HepG2 (cell line): Measurements from ENCODE around the gene STIM1. TPM values are rescaled to one million over a fixed set of nuclear protein-coding genes. Genes with fewer than 3 reads are reported as not detected.

ENCODE experiments used
- ATAC-seq: fragments of 200-7000 bp; cut with Tn5 transposase; 3 replicates; pipeline ENCODE4 v1.9.1; 2020; ENCODE audit warnings: mild to moderate bottlenecking, moderate library complexity
- BruUV-seq: library from RNA; stranded (reverse); fragments of 400-500 nt; replicated peaks from 2 replicates; lab custom pipeline; 2021; lab: Mats Ljungman, UMichigan
- CTCF ChIA-PET: fragments of 300-600 bp; formaldehyde crosslinking; extraction: SDS; loops from one replicate; lab custom pipeline; 2021; ENCODE audit warnings: low total read pairs, inconsistent platforms, low intra/inter-chr PET ratio; lab: Yijun Ruan, JAX
- POLR2A ChIA-PET: fragments of 350-600 bp; sonication (Branson Sonifier 250); formaldehyde crosslinking; loops from one replicate; lab custom pipeline; 2020; ENCODE audit warnings: antibody characterized with exemption, inconsistent platforms; lab: Yijun Ruan, JAX
- DNase-seq: peaks from one replicate; pipeline ENCODE4 v3.0.0-alpha.2; 2015; ENCODE audit warnings: low spot score
- FAIRE-seq: peaks from 3 replicates; lab custom pipeline; 2011; peaks lifted over from hg19 to GRCh38; lab: Jason Lieb, UNC
- H2AFZ ChIP-seq: one replicate; pipeline ENCODE4 v1.6.1; 2011; ENCODE audit warnings: low read length, inconsistent platforms
- H3K27ac ChIP-seq: fragments of 300-600 bp; 3 replicates; pipeline ENCODE4 v1.8.0; 2011; ENCODE audit warnings: mixed run types, mild to moderate bottlenecking, mixed read lengths, low read length, inconsistent platforms; ENCODE audit not compliant: insufficient read depth; ENCODE audit errors: extremely low read length
- H3K27me3 ChIP-seq, 2 experiments: fragments of 200-600 bp in 1 of 2; 2 replicates in 1 of 2; 3 replicates in 1 of 2; pipeline versions ENCODE4 v1.6.0 to v1.8.0; 2011; ENCODE audit warnings: low read length in 2 of 2, mild to moderate bottlenecking in 2 of 2, moderate library complexity in 2 of 2, inconsistent platforms in 1 of 2; ENCODE audit not compliant: insufficient read depth in 2 of 2, control insufficient read depth in 1 of 2
- H3K36me3 ChIP-seq, 2 experiments: fragments of 200-600 bp in 1 of 2; replicated peaks in 1 of 2; 2 replicates in 1 of 2; 3 replicates in 1 of 2; pipeline versions ENCODE4 v1.5.1 to v1.8.0; 2011; ENCODE audit warnings: low read length in 2 of 2, inconsistent platforms in 1 of 2; ENCODE audit not compliant: insufficient read depth in 2 of 2, control insufficient read depth in 1 of 2
- H3K4me1 ChIP-seq: 2 replicates; pipeline ENCODE4 v1.5.1; 2012; ENCODE audit warnings: low read length, inconsistent platforms; ENCODE audit not compliant: insufficient read depth
- H3K4me2 ChIP-seq: 2 replicates; pipeline ENCODE4 v1.6.0; 2011; ENCODE audit warnings: low read depth, low read length, inconsistent platforms
- H3K4me3 ChIP-seq, 3 experiments: fragments of 200-600 bp in 1 of 3; sonication (generic), shearing (Covaris generic) in 1 of 3; replicated peaks in 1 of 3; 2 replicates each; pipeline ENCODE4 v1.5.1; 2011 to 2016; ENCODE audit warnings: low read length in 3 of 3, inconsistent platforms in 2 of 3, low read depth in 2 of 3, mild to moderate bottlenecking in 2 of 3, control low read depth in 1 of 3, mixed read lengths in 1 of 3; ENCODE audit not compliant: insufficient read depth in 1 of 3
- H3K79me2 ChIP-seq: one replicate; pipeline ENCODE4 v1.6.1; 2011; ENCODE audit warnings: low read length, inconsistent platforms; ENCODE audit not compliant: insufficient read depth
- H3K9ac ChIP-seq: 2 replicates; pipeline ENCODE4 v1.6.0; 2011; ENCODE audit warnings: mild to moderate bottlenecking, low read depth, low read length, inconsistent platforms; ENCODE audit not compliant: insufficient read depth
- H3K9me3 ChIP-seq: 2 replicates; pipeline ENCODE4 v1.5.1; 2012; ENCODE audit warnings: mild to moderate bottlenecking, low read length
- H4K20me1 ChIP-seq: 2 replicates; pipeline ENCODE4 v1.6.0; 2011; ENCODE audit warnings: inconsistent platforms, mild to moderate bottlenecking, low read length, moderate library complexity; ENCODE audit not compliant: insufficient read depth
- ATF1 ChIP-seq: IDR thresholded peaks from 2 replicates; pipeline ENCODE4 v1.6.1; 2016; ENCODE audit warnings: mild to moderate bottlenecking, control low read depth
- CREM ChIP-seq, 2 experiments: sonication (generic) in 1 of 2; formaldehyde crosslinking in 1 of 2; IDR thresholded peaks; 2 replicates each; pipeline versions ENCODE4 v1.4.0 to v1.6.1; 2016 to 2020; ENCODE audit warnings: antibody characterized with exemption in 1 of 2, mild to moderate bottlenecking in 1 of 2, missing genetic modification reagents in 1 of 2
- MYC ChIP-seq: sonication (generic); formaldehyde crosslinking; IDR thresholded peaks from 2 replicates; pipeline ENCODE4 v1.9.0; 2021; ENCODE audit warnings: missing genetic modification reagents, borderline replicate concordance
- PRDM4 ChIP-seq: sonication (generic); formaldehyde crosslinking; IDR thresholded peaks from 2 replicates; pipeline ENCODE4 v1.9.0; 2021; ENCODE audit warnings: missing genetic modification reagents, borderline replicate concordance
- ZBTB44 ChIP-seq: sonication (generic); formaldehyde crosslinking; IDR thresholded peaks from 2 replicates; pipeline ENCODE4 v1.4.0; 2020; ENCODE audit warnings: missing genetic modification reagents
- ZFP37 ChIP-seq: sonication (generic); formaldehyde crosslinking; IDR thresholded peaks from 2 replicates; pipeline ENCODE4 v1.4.0; 2020; ENCODE audit warnings: missing genetic modification reagents, borderline replicate concordance
- ZNF335 ChIP-seq: sonication (generic); formaldehyde crosslinking; IDR thresholded peaks from 2 replicates; pipeline ENCODE4 v1.4.0; 2020; ENCODE audit warnings: missing genetic modification reagents
- ZNF407 ChIP-seq: sonication (generic); formaldehyde crosslinking; IDR thresholded peaks from one replicate; pipeline ENCODE4 v1.5.1; 2020; ENCODE audit warnings: mild to moderate bottlenecking, missing genetic modification reagents; ENCODE audit errors: not compliant biosample characterization
- ZNF512 ChIP-seq: sonication (generic); formaldehyde crosslinking; IDR thresholded peaks from 2 replicates; pipeline ENCODE4 v1.4.0; 2020; ENCODE audit warnings: mild to moderate bottlenecking, missing genetic modification reagents
- ZNF746 ChIP-seq: sonication (generic); formaldehyde crosslinking; IDR thresholded peaks from 2 replicates; pipeline ENCODE4 v1.8.0; 2022; ENCODE audit warnings: mild to moderate bottlenecking, missing genetic modification reagents
- WGBS: methylation state at CpG from one replicate; pipeline ENCODE4 v1.1.6; 2017; ENCODE audit warnings: low lambda C conversion rate; 5-methylcytosine and 5-hydroxymethylcytosine counted together
- in situ Hi-C: cut with HindIII; loops from 2 replicates; pipeline ENCODE4 v1.10.0; 2017; ENCODE audit warnings: low pct_unique_long_range_greater_than_20kb; ENCODE audit not compliant: extremely low pct_ligation_motif_present
- intact Hi-C: fragments of 100-400 bp; cut with micrococcal nuclease; formaldehyde crosslinking; loops from one replicate; pipeline ENCODE4 v1.10.0; 2022; ENCODE audit not compliant: unreplicated experiment
- polyA plus RNA-seq, 8 experiments: library from polyadenylated mRNA; depleted of rRNA in 3 of 8; stranded (reverse) in 7 of 8; unstranded in 1 of 8; fragments of >200 nt; fragmentation: Illumina TruSeq in 4 of 8; extraction: Trizol in 4 of 8; gene quantifications; 2 replicates each; pipeline versions ENCODE4 v1.2.1 to v1.2.3, GENCODE V29; 2011 to 2016; ENCODE audit warnings: low read depth in 4 of 8, missing spikeins in 1 of 8, mixed read lengths in 1 of 8; ENCODE audit not compliant: insufficient read depth in 1 of 8
- total RNA-seq, 5 experiments: library from RNA; depleted of rRNA; stranded (reverse); fragments of >200 nt; fragmentation: Illumina TruSeq; extraction: Trizol; gene quantifications; 2 replicates each; pipeline ENCODE4 v1.2.3, GENCODE V29; 2016; ENCODE audit warnings: low read depth in 1 of 5

The STIM1 gene
- total and polyA plus RNA-seq, 2 of the 13 experiments (the other 11 are each of a cell fraction or from before 2014, with no cell fraction given) = 19.2 to 28.5 TPM

GRCh38 chr11:4017129-4017528 is 161.7 kb downstream of the STIM1 start:
- H3K27ac ChIP-seq = no peak overlapping the region
- no peak overlapping the region for H3K4me3 ChIP-seq
- no peaks in the 10 kb centered on the region for H3K36me3 ChIP-seq
- intact Hi-C loops = no loop called here
- no peaks in the 10 kb centered on the region for H4K20me1 ChIP-seq
- in situ Hi-C loops = no loop called here
- DNase-seq (no peak), FAIRE-seq (no peak), ATAC-seq (no peak)
- WGBS = 98% methylated on average over 3 of the region's 3 CpGs
- H3K9ac ChIP-seq = no peak overlapping the region
- H2AFZ ChIP-seq = no peak overlapping the region
- H3K4me1 ChIP-seq = no peaks in the 10 kb centered on the region
- POLR2A ChIA-PET = no interaction called here
- no peaks in the 10 kb centered on the region for H3K27me3 ChIP-seq
- CTCF ChIA-PET = no interaction called here
- no peaks in the 10 kb centered on the region for H3K9me3 ChIP-seq
- no TSS peak for BruUV-seq
- H3K79me2 ChIP-seq = no peaks in the 10 kb centered on the region
- H3K4me2 ChIP-seq = no peak overlapping the region
- TF ChIP-seq ZNF746 = no peak
- TF ChIP-seq ZNF407 = no peak
- no peak for TF ChIP-seq ZNF335
- no peak for TF ChIP-seq CREM (IDR thresholded peaks at IDR 0.05)
- no peak for TF ChIP-seq CREM (CRISPR knock-in tag; IDR thresholded peaks at IDR 0.05)
- no peak for TF ChIP-seq PRDM4
- TF ChIP-seq MYC (CRISPR knock-in tag) = no peak
- no peak for TF ChIP-seq ZNF512 (CRISPR knock-in tag)
- TF ChIP-seq ZBTB44 (CRISPR knock-in tag) = no peak
- no peak for TF ChIP-seq ATF1 (CRISPR knock-in tag)
- TF ChIP-seq ZFP37 (CRISPR knock-in tag) = no peak
